NCI-H1930 (cell line): Measurements from ENCODE around the gene FBXO42.

Source experiments
- DNase-seq, 2 experiments: peaks; one replicate each; lab custom pipeline; 2025; lab: John Stamatoyannopoulos, UW

The FBXO42 gene

DNA sequence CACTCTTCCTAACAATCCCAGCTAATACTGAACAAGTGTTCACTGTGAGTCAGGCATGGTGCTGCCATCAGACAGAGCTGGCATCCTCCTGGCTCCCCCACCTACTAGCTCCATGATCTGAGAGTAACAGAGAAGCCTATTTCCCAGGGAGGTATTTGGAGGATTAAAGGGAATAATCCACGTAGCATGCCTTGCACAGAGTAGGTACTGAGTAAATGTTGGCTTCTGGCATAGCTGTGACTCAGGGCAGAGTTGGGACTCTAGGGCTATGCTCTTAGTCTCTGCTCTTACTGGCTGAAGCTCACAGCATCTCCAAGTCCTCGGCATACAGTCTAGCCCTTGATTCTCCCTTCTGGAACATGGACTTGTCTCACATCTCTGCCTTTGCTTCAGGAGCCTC lies 148.1 kb downstream of the FBXO42 start:
- no peak for DNase-seq

DNA sequence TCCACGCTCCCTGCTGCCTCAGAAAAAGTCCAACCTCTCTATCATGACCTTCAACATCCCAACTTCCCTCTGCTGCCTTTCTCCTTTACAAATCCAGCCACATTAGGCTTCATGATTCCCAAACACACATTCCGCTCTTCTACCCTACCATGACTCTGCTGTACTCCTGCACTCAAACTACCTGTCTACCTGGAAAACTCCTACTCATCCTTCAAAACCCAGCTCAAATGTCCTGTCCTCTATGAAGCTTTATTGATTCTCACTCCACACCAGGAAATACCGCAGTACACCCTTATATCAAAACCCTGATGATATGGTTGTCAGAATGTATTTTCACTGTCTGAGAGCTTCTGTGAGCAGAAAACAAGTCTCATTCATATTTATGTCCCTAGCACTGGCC lies 148.7 kb downstream of the FBXO42 start:
- no peak for DNase-seq

DNA sequence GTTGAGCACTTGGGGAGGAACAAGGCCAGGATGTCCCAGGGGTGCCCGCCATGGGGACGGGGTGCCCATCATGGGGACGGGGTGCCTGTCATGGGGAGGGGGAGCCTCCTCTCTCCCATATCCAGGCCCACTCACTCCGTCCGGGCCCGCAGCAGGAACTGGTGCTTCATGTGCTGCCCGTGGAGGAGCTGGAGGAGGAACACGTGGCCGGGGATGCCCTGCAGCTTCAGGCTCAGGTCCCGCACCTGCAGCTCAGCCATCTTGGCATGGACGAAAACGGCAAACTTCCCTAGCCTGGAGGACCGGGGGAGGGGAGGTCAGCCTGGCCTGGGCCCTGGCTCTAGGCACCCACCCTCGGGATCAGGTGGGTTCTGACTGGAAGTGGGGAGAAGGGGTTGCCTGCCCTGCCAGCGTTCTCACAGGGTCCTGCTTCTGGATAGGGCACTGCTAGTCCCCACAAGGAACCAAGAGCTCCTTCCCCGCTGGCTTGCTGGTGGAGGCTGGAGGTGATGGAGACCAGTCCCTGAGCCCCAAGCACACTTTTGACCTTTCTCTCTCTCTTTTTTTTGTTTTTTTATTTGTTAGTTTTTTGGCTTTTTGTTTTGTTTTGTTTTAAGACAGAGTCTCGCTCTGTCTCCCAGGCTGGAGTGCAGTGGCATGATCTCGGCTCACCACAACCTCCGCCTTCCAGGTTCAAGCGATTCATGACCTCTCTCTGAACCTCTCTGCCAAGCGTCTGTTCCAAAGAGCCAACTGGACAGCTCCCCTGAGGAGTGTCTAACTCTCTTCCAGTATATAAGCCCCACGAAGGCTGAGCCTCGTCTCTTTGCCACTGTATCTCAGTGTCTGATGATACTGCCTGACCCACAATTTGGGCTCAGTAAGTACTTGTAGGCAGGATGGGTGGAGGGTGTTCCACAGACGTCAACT lies 149.7 kb downstream of the FBXO42 start:
- DNase-seq: no peak

DNA sequence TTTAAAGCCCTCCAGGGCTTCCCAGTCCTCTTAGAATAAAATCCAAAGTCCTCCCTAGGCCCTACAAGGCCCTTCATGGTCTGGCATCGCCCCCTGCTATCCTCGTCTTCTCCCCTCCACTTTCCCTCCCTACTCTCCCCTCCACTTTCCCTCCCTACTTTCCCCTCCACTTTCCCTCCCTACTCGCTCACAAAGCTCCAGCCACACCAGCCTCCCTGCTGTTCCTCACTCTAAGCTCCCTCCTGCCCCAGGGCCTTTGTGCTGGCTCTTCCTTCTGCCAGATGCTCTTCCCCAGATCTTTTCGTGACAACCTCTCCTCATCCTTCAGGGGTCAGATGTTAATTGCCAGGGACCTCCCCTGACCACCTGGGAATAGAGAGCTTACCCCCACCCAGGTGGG lies 152.6 kb downstream of the FBXO42 start:
- no peak for DNase-seq

DNA sequence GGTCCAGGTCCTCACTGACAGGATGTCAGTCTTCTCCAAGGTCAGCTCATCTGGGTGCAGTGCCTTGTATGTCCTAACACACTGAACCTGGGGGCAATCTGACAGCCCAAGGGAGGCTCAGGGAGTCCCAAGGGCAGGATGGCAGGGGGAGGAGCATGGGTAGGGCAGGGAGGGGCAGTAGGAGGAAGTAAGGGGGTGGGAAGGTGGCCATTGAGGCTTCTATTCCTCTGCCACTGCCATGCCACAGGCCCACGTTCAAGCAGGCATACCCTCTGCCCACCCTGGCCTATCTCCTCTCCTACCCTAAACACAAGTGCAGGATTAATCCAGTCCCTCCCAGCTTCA lies 153.2 kb downstream of the FBXO42 start:
- DNase-seq: no peak

DNA sequence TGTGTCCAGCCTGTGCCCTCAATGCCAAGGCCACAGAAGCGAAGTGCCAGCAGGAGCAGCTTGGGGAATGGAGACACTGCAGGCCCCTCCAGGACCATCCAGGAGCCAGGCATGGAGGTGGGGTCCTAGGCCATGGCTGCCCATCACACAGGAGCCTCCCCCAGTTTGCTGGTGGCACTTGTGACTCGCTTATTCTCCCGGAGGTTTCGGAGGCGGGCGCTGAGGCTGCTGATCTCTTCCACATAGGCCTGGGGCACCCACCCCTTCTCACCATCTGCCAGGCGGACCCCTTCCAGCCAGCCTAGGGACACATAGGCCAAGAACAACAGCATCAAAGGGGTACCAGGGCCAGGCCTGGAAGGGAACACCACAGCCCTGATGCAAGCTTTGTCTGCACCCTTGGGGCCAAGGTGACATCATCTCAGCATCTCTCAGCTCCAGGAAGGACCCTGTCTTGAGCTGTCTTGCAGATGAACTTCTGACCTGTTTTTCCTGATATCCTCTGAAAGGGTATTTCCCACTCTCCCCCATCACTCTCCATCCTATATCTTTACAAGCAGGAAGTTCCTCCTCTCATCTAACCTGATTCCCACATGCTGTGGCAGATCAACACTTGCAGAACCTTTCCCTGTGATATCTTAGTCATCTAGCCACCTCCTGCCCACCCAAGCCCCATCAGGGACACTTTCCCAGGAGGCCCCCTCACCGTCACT lies 153.7 kb downstream of the FBXO42 start:
- DNase-seq: no peak

DNA sequence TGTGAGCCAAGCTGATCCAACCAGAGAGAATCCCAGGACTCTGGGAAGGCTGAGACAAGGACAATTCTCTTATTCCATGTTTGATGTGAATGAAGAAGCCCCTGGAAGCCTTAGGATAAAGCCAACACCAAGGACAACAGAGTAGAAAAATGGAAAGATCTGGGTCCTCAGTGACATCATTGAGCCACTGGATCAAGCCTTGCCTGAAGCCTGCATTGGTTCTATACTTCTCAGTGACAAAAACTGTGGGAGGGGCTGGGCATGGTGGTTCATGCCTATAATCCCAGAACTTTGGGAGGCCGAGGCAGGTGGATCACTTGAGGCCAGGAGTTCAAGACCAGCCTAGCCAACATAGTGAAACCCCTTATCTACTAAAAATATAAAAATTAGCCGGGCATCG lies 155.4 kb downstream of the FBXO42 start:
- no peak for DNase-seq
